Activated naive CD8-positive, alpha-beta T cell treated with anti-CD3 and anti-CD28 coated beads, Interleukin-2, amount 10 ng/mL, durations not matched to agents 7 days and 5 days (primary cell): ENCODE results near the gene ZNF764. TPM values are rescaled to one million over a fixed set of nuclear protein-coding genes. Genes with fewer than 3 reads are reported as not detected.
"Not testable (repeated sequence)": the region's sequence is repeated elsewhere in the genome, so short reads cannot be mapped to it uniquely, and the experiment has no call there.

Experiments used
- ATAC-seq: fragments of 150-1000 bp; cut with Tn5 transposase; one replicate; pipeline ENCODE4 v1.10.0; 2021; ENCODE audit warnings: low read depth, moderate library complexity
- POLR2A ChIA-PET: fragments of 350-600 bp; sonication (Branson Sonifier 250); formaldehyde crosslinking; loops from one replicate; lab custom pipeline; 2021; ENCODE audit warnings: antibody characterized with exemption; lab: Charles Lee
- DNase-seq: peaks from one replicate; pipeline ENCODE4 v3.0.0; 2021
- H3K27ac Mint-ChIP-seq: one replicate; pipeline ENCODE4 v1.8.0; 2022; ENCODE audit warnings: mild to moderate bottlenecking, mixed read lengths
- H3K27me3 Mint-ChIP-seq: one replicate; pipeline ENCODE4 v1.8.0; 2022; ENCODE audit warnings: mild to moderate bottlenecking, moderate library complexity, mixed read lengths
- H3K36me3 Mint-ChIP-seq: one replicate; pipeline ENCODE4 v1.8.0; 2021; ENCODE audit warnings: mild to moderate bottlenecking, mixed read lengths
- H3K4me1 Mint-ChIP-seq: one replicate; pipeline ENCODE4 v1.8.0; 2021; ENCODE audit warnings: mixed read lengths
- H3K4me3 Mint-ChIP-seq: one replicate; pipeline ENCODE4 v1.8.0; 2022; ENCODE audit warnings: mild to moderate bottlenecking, moderate library complexity, mixed read lengths
- H3K9me3 Mint-ChIP-seq: one replicate; pipeline ENCODE4 v1.8.0; 2021; ENCODE audit warnings: mixed read lengths
- total RNA-seq, 2 experiments: library from RNA; stranded (reverse); gene quantifications; one replicate each; pipeline ENCODE4 v1.2.3, GENCODE V29; 2021

The ZNF764 gene
- total RNA-seq, 2 experiments from 2014 or later: 20.9 to 23.3 TPM

DNA sequence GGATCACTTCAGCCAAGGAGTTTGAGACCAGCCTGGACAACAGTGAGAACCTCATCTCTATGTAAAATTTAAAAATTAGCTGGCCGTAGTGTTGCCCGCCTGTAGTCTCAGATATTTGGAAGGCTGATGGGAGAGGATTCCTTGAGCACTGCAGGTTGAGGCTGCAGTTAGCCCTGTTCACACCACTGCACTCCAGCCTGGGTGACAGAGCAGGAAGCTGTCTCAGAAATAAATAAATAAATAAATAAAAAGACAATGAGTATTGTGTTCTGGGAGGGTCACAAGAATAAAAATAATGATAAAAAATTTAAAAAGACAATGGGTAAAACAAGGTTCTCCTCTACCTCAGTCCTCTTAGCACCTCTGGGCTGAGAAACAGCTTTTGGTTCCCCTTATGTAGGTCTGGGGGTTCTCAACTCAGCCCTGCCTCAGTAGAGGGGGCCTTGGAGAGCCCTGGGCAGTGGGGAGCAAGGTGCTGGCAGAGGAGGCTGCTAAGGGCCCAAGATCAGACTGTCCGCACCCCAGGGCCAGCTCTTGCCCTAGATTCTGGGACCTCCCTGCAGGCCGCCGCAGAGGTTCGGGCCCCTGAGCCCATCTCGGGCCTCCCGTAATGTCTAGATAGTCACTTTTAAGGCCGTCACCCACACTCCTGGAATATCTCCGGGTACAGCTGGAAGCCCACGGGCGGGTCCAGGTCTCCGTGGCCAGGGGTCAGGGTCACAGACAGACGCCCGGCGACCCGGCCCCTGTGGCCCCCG lies 3.4 kb downstream of the ZNF764 start:
- no peaks in the 10 kb centered on the region for H3K9me3 Mint-ChIP-seq
- no peak for DNase-seq

DNA sequence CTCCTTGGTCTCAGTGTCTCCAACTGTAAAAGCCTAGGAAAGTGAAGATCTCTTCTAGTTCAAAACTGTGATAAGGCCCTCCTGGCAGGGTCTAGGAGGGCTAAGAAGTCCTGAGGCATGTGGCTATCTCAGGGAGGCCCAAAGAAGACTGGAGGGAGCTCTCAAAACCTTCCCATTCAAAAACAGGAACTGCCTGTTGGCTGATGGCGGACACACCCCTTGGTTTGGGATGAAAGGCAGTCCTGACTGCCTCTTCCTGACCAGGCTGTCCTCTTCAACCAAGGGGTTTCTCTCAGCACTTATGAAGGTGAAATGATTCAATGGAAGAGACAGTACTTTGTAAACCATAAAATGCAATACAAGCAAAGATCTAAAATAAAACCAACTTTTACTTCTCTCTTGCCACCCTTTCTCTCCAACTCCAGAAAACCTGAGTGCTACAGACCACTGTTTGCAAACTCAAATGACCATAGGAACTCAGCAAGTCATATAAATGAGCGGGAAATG lies 4.7 kb downstream of the ZNF764 start:
- no peaks in the 10 kb centered on the region for H3K27me3 Mint-ChIP-seq

More for the DNA sequence above, 3.4 kb downstream of the ZNF764 start:
- H3K27ac Mint-ChIP-seq: no peak overlapping the region
- POLR2A ChIA-PET: interaction anchor here (0.6 to 1.1 kb wide), 2 partner anchors 104 to 150 kb away, joined by 3 read pairs; partner anchors contain the start of gene FBRS
- no peak overlapping the region for H3K4me3 Mint-ChIP-seq
- ATAC-seq: no peak
- peaks cover 46% of the 10 kb centered on the region for H3K4me1 Mint-ChIP-seq
- no peaks in the 10 kb centered on the region for H3K27me3 Mint-ChIP-seq
- H3K36me3 Mint-ChIP-seq: peaks cover 18% of the 10 kb centered on the region

DNA sequence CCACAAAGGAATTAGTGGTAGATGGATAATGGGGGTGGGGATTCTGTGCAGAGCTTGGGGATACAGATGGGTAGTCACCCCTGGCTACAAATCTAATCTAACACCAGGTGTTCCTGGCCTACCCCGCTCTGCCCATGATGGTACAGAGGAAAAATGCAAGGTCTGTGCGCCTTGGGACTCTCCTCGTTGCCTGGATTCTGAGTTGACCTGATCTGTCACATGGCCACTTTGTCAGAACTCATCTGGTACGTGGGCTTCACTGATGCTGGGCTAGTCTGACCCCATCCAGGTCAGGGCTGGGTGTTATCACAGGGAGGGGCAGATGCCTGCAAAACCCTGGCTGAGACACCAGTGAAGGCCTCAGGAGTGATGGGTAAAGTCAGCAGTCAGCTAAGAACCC lies 5.2 kb downstream of the ZNF764 start:
- H3K4me3 Mint-ChIP-seq: no peak overlapping the region
- H3K36me3 Mint-ChIP-seq: peaks cover 19% of the 10 kb centered on the region
- peaks cover 45% of the 10 kb centered on the region for H3K4me1 Mint-ChIP-seq
- H3K9me3 Mint-ChIP-seq: no peaks in the 10 kb centered on the region
- DNase-seq (no peak), ATAC-seq (no peak)
- POLR2A ChIA-PET: interaction anchor here (0.5 to 3.1 kb wide), 5 partner anchors 15 to 25 kb away, joined by 3 to 64 read pairs (median 4); partner anchors contain the start of genes ZNF688 and ZNF747
- peak overlapping the region; percentile 93 for H3K27ac Mint-ChIP-seq
- H3K27me3 Mint-ChIP-seq: no peaks in the 10 kb centered on the region

More for the DNA sequence above, 4.7 kb downstream of the ZNF764 start:
- peak overlapping the region; percentile 68 for H3K27ac Mint-ChIP-seq
- ATAC-seq (no peak), DNase-seq (no peak)
- peaks cover 45% of the 10 kb centered on the region for H3K4me1 Mint-ChIP-seq
- peaks cover 18% of the 10 kb centered on the region for H3K36me3 Mint-ChIP-seq
- POLR2A ChIA-PET: interaction anchor here (0.9 to 3.1 kb wide), 2 partner anchors 18 kb away, joined by 3 to 64 read pairs; partner anchors contain the start of genes ZNF688 and ZNF747
- H3K4me3 Mint-ChIP-seq: no peak overlapping the region
- H3K9me3 Mint-ChIP-seq: no peaks in the 10 kb centered on the region

DNA sequence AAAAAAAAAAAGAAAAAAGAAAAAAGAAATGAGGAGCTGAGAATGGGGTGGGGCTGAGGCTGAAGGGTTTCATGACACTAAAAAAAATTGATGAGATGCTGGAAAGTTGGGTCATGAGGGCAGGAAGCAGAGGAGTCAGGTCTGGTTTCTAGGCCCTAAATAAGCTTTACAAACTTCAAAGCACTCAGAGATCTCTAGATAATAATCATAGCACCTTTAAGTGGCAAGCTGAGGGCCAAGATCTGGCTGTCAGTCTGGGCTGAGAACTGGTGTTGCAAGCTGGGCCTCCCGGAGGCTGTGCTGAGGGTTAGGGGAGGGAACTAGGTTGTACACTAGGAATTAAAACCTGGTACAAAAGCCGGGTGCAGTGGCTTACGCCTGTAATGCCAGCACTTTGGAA lies 6.4 kb downstream of the ZNF764 start:
- peaks cover 23% of the 10 kb centered on the region for H3K36me3 Mint-ChIP-seq
- no peaks in the 10 kb centered on the region for H3K27me3 Mint-ChIP-seq
- POLR2A ChIA-PET: interaction anchor here (0.6 to 3.1 kb wide), 22 partner anchors 8 to 382 kb away, joined by 3 to 64 read pairs (median 4); partner anchors contain the start of genes PRR14, ZNF688 and ZNF747
- H3K4me3 Mint-ChIP-seq: peak overlapping the region; percentile 73
- DNase-seq (peak; percentile 63), ATAC-seq (peak; percentile 93)
- H3K9me3 Mint-ChIP-seq: no peaks in the 10 kb centered on the region
- peaks cover 45% of the 10 kb centered on the region for H3K4me1 Mint-ChIP-seq
- H3K27ac Mint-ChIP-seq: peak overlapping the region; percentile 93

- H3K27ac Mint-ChIP-seq: peak overlapping the region; percentile 11
- peaks cover 33% of the 10 kb centered on the region for H3K4me1 Mint-ChIP-seq
- peaks cover 7% of the 10 kb centered on the region for H3K36me3 Mint-ChIP-seq
- no peaks in the 10 kb centered on the region for H3K27me3 Mint-ChIP-seq
- ATAC-seq: no peak
- H3K9me3 Mint-ChIP-seq: no peaks in the 10 kb centered on the region
- POLR2A ChIA-PET: interaction anchor here (1.6 kb wide), 1 partner anchor 13 kb away, joined by 9 read pairs; the partner anchor contains the start of gene ZNF747
- H3K4me3 Mint-ChIP-seq: no peak overlapping the region
- DNase-seq: no peak
Measured at GRCh38 chr16:30548416-30549253, 9.5 kb downstream of the ZNF764 start.

DNA sequence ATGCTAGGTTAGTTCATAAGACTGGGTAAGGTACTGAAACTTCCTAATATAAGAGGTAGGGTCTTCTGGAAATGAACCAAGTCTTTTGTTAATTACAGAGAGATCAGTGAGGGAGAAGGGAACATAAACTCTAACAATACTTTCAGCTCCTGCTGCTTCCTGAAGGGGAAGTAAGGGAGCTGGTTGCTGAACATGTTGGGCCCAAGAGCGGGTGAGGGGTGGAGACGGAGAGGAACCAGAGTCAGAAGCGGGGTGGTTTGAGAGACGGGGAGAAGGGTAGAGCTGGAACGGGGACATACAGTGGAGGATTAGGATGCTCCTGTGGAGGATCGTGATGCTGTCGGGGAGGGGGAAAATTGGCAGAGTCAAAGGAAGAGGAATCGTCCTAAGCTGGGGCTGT lies 12.1 kb downstream of the ZNF764 start:
- no peaks in the 10 kb centered on the region for H3K9me3 Mint-ChIP-seq
- POLR2A ChIA-PET: interaction anchor here (0.9 to 2.3 kb wide), 2 partner anchors 11 kb away, joined by 3 to 5 read pairs; partner anchors contain the start of gene ZNF747
- H3K4me1 Mint-ChIP-seq: peaks cover 12% of the 10 kb centered on the region
- H3K27me3 Mint-ChIP-seq: no peaks in the 10 kb centered on the region
- no peak for DNase-seq
- H3K4me3 Mint-ChIP-seq: no peak overlapping the region
- no peak overlapping the region for H3K27ac Mint-ChIP-seq
- H3K36me3 Mint-ChIP-seq: peaks cover 4% of the 10 kb centered on the region
- no peak for ATAC-seq

DNA sequence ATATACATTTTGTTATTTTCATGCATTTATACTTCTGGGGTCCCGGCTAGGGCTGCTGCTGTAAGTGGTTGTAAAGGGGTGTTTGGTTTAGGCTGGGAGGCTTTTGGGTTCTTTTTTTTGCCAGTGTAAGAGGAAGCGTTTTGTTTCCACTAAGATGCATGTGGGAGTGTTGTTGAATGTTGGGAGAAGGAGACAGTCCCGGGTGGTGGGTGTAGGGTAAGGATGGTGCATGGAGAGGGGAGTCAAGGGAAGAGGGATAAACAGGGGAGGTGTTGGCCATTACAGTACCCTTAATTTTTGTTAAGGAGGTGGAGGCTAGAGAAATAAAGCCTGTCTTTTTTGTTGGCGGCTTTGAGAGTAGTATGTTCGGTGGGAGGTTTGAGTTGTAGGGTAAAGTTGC lies 15.1 kb downstream of the ZNF764 start:
- DNase-seq (no peak), ATAC-seq (no peak)
- no peak overlapping the region for H3K27ac Mint-ChIP-seq
- H3K36me3 Mint-ChIP-seq: peaks cover 6% of the 10 kb centered on the region
- POLR2A ChIA-PET: interaction anchor here (0.5 to 1.0 kb wide), 3 partner anchors 9 to 111 kb away, joined by 3 to 4 read pairs (median 3); partner anchors contain the start of gene ZNF747
- H3K9me3 Mint-ChIP-seq: no peaks in the 10 kb centered on the region
- H3K4me3 Mint-ChIP-seq: no peak overlapping the region
- no peaks in the 10 kb centered on the region for H3K27me3 Mint-ChIP-seq
- peaks cover 3% of the 10 kb centered on the region for H3K4me1 Mint-ChIP-seq

GRCh38 chr16:30541502-30542329 lies 16.5 kb downstream of the ZNF764 start:
- Mint-ChIP-seq H3K9me3 (no peaks in the 10 kb centered on the region), H3K4me1 (peaks cover 6% of the 10 kb centered on the region), H3K36me3 (peaks cover 4% of the 10 kb centered on the region), H3K4me3 (no peak overlapping the region), H3K27me3 (no peaks in the 10 kb centered on the region), H3K27ac (no peak overlapping the region)
- DNase-seq: no peak
- POLR2A ChIA-PET: no interaction called here
- ATAC-seq: no peak

DNA sequence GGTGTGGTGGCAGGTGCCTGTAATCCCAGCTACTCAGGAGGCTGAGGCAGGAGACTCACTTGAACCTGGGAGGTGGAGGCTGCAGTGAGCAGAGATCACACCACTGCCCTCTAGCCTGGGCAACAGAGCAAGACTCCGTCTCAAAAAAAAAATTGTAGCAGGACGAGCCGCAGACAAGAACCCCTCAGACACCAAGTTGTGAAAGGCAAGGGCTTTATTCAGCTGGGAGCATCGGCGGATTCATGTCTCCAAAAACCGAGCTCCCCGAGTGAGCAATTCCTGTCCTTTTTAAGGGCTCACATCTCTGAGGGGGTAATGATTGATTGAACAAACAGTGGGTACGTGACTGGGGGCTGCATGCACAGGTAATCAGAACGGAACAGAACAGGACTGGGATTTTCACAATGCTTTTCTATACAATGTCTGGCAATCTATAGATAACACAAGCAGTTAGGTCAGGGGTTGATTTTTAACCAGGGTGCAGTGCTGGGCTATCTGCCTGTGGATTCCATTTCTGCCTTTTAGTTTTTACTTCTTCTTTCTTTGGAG lies 17.2 kb downstream of the ZNF764 start:
- H3K9me3 Mint-ChIP-seq, H3K27ac Mint-ChIP-seq, H3K36me3 Mint-ChIP-seq, H3K4me1 Mint-ChIP-seq, ATAC-seq, H3K27me3 Mint-ChIP-seq, H3K4me3 Mint-ChIP-seq, POLR2A ChIA-PET, DNase-seq: not testable (repeated sequence)

GRCh38 chr16:30539986-30540526 lies 18.1 kb downstream of the ZNF764 start:
- DNase-seq, H3K27me3 Mint-ChIP-seq, ATAC-seq, POLR2A ChIA-PET, H3K9me3 Mint-ChIP-seq, H3K36me3 Mint-ChIP-seq, H3K4me3 Mint-ChIP-seq, H3K27ac Mint-ChIP-seq: not testable (repeated sequence)
- H3K4me1 Mint-ChIP-seq: peaks cover 15% of the 10 kb centered on the region

GRCh38 chr16:30539000-30539964 lies 18.9 kb downstream of the ZNF764 start:
- Mint-ChIP-seq H3K27ac (no peak overlapping the region), H3K27me3 (no peaks in the 10 kb centered on the region), H3K36me3 (peaks cover 7% of the 10 kb centered on the region), H3K9me3 (no peaks in the 10 kb centered on the region), H3K4me1 (peaks cover 15% of the 10 kb centered on the region), H3K4me3 (no peak overlapping the region)
- POLR2A ChIA-PET: no interaction called here
- ATAC-seq (no peak), DNase-seq (no peak)
